Measurements from ENCODE around the gene RNF222.

GRCh38 chr17:8441690-8442089, 44.1 kb upstream of the RNF222 start:
- TF ChIP-seq, protein P1, sequence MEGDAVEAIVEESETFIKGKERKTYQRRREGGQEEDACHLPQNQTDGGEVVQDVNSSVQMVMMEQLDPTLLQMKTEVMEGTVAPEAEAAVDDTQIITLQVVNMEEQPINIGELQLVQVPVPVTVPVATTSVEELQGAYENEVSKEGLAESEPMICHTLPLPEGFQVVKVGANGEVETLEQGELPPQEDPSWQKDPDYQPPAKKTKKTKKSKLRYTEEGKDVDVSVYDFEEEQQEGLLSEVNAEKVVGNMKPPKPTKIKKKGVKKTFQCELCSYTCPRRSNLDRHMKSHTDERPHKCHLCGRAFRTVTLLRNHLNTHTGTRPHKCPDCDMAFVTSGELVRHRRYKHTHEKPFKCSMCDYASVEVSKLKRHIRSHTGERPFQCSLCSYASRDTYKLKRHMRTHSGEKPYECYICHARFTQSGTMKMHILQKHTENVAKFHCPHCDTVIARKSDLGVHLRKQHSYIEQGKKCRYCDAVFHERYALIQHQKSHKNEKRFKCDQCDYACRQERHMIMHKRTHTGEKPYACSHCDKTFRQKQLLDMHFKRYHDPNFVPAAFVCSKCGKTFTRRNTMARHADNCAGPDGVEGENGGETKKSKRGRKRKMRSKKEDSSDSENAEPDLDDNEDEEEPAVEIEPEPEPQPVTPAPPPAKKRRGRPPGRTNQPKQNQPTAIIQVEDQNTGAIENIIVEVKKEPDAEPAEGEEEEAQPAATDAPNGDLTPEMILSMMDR (conservative IDR thresholded peaks at IDR 0.05; ENCODE audit: low read length): no peak
- no peak for TF ChIP-seq EZH2phosphoT487 (IDR thresholded peaks at IDR 0.05; ENCODE audit: borderline replicate concordance)

All from Loucy (cell line).